Measurements from ENCODE around the gene ZNF462. TPM values are rescaled to one million over a fixed set of nuclear protein-coding genes. Genes with fewer than 3 reads are reported as not detected.

The ZNF462 gene
- total RNA-seq, 1 experiment from 2014 or later, result 121 TPM

DNA sequence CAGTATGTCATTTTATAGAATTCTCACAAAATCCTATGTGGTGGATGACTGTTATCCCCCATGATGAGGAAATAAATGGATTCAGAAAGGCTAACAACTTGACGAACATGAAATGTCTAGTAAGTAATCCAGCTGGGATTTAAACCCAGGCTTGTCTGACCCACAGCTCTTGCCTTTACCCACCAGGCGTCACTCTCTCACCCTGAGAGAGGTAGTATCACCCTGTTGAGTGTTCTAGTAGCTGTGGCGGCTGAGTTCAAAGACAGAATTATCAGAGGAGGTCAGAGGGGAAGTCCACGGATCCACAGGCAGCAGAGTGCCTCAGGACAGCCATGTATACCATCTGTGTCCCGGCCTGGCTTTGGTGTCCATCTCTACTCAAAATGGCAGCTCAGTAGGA is 113.8 kb downstream of the ZNF462 start:
- Mint-ChIP-seq H3K4me1 (peaks cover 7% of the 10 kb centered on the region), H3K4me3 (no peak overlapping the region), H3K27me3 (ENCODE audit: low read depth) (no peaks in the 10 kb centered on the region), H3K36me3 (peaks cover 85% of the 10 kb centered on the region), H3K9me3 (no peaks in the 10 kb centered on the region), H3K27ac (no peak overlapping the region)
- ChIA-PET CTCF (interaction anchor here (0.5 kb wide), 1 partner anchor 157 kb away, joined by 3 read pairs; no protein-coding TSS in a partner anchor), POLR2A (no interaction called here)
- DNase-seq (ENCODE audit: low spot score) (no peak), ATAC-seq (no peak)
- TF ChIP-seq, protein P1, sequence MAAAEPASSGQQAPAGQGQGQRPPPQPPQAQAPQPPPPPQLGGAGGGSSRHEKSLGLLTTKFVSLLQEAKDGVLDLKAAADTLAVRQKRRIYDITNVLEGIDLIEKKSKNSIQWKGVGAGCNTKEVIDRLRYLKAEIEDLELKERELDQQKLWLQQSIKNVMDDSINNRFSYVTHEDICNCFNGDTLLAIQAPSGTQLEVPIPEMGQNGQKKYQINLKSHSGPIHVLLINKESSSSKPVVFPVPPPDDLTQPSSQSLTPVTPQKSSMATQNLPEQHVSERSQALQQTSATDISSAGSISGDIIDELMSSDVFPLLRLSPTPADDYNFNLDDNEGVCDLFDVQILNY (CRISPR knock-in tag; IDR thresholded peaks at IDR 0.05), result no peak
- TF ChIP-seq ZNF232 (CRISPR knock-in tag; IDR thresholded peaks at IDR 0.05), result no peak
- TF ChIP-seq ATF6 (CRISPR knock-in tag; IDR thresholded peaks at IDR 0.05), result no peak
- TF ChIP-seq ZNF121 (CRISPR knock-in tag; IDR thresholded peaks at IDR 0.05), result no peak
- TF ChIP-seq E2F1 (CRISPR knock-in tag; IDR thresholded peaks at IDR 0.05), result no peak
- no peak for TF ChIP-seq RELA (CRISPR knock-in tag; IDR thresholded peaks at IDR 0.05; ENCODE audit: borderline replicate concordance)
- TF ChIP-seq TCF7 (CRISPR knock-in tag; IDR thresholded peaks at IDR 0.05; ENCODE audit: low read depth), result no peak
- TF ChIP-seq NR2C2 (CRISPR knock-in tag; IDR thresholded peaks at IDR 0.05), result no peak
- no peak for TF ChIP-seq FOXK1 (CRISPR knock-in tag; IDR thresholded peaks at IDR 0.05)
- no peak for TF ChIP-seq SOX15 (CRISPR knock-in tag; IDR thresholded peaks at IDR 0.05)
- no peak for TF ChIP-seq NR1H2 (CRISPR knock-in tag; IDR thresholded peaks at IDR 0.05)
- no peak for TF ChIP-seq RORB (CRISPR knock-in tag; IDR thresholded peaks at IDR 0.05)
- no peak for TF ChIP-seq CREB1 (CRISPR knock-in tag; IDR thresholded peaks at IDR 0.05)
- TF ChIP-seq, protein P2, sequence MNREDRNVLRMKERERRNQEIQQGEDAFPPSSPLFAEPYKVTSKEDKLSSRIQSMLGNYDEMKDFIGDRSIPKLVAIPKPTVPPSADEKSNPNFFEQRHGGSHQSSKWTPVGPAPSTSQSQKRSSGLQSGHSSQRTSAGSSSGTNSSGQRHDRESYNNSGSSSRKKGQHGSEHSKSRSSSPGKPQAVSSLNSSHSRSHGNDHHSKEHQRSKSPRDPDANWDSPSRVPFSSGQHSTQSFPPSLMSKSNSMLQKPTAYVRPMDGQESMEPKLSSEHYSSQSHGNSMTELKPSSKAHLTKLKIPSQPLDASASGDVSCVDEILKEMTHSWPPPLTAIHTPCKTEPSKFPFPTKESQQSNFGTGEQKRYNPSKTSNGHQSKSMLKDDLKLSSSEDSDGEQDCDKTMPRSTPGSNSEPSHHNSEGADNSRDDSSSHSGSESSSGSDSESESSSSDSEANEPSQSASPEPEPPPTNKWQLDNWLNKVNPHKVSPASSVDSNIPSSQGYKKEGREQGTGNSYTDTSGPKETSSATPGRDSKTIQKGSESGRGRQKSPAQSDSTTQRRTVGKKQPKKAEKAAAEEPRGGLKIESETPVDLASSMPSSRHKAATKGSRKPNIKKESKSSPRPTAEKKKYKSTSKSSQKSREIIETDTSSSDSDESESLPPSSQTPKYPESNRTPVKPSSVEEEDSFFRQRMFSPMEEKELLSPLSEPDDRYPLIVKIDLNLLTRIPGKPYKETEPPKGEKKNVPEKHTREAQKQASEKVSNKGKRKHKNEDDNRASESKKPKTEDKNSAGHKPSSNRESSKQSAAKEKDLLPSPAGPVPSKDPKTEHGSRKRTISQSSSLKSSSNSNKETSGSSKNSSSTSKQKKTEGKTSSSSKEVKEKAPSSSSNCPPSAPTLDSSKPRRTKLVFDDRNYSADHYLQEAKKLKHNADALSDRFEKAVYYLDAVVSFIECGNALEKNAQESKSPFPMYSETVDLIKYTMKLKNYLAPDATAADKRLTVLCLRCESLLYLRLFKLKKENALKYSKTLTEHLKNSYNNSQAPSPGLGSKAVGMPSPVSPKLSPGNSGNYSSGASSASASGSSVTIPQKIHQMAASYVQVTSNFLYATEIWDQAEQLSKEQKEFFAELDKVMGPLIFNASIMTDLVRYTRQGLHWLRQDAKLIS (CRISPR knock-in tag; IDR thresholded peaks at IDR 0.05; ENCODE audit: borderline replicate concordance), result no peak
- TF ChIP-seq TP53 (CRISPR knock-in tag; IDR thresholded peaks at IDR 0.05), result no peak

DNA sequence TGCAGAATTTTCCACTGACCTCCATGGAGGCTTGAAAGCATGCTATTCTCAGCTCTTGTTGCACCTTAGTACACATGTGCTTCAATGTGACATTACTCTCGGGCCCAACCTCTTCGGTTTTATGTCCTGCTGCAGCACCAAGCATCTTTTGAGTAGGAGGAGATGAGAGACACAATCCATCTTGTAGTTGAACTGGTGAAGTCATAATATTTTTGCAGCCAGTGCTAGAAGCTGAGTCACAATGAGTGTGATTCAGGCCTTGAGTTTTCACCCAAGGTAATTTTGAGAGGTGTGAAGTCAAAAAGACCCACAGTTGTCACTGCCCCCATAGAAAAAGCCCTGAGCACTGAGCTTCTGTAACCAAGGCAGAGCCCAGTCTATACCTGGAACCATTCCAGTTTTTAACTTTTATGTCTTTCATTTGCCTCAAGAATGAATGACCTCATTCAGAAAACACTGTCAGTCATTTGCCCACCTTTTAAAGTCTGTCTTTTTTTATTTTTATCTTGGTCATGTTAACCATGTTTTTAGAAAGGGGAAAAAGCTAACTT is 117.7 kb downstream of the ZNF462 start:
- peaks cover 80% of the 10 kb centered on the region for H3K36me3 Mint-ChIP-seq
- no peak for ATAC-seq
- no peaks in the 10 kb centered on the region for H3K4me1 Mint-ChIP-seq
- ChIA-PET POLR2A (no interaction called here), CTCF (no interaction called here)
- no peaks in the 10 kb centered on the region for H3K9me3 Mint-ChIP-seq
- H3K4me3 Mint-ChIP-seq, result no peak overlapping the region
- no peak for DNase-seq (ENCODE audit: low spot score)
- peak overlapping the region; percentile 22; the same call in 1 of the 2 replicates for H3K27ac Mint-ChIP-seq
- no peaks in the 10 kb centered on the region for H3K27me3 Mint-ChIP-seq (ENCODE audit: low read depth)
- TF ChIP-seq, protein P3, sequence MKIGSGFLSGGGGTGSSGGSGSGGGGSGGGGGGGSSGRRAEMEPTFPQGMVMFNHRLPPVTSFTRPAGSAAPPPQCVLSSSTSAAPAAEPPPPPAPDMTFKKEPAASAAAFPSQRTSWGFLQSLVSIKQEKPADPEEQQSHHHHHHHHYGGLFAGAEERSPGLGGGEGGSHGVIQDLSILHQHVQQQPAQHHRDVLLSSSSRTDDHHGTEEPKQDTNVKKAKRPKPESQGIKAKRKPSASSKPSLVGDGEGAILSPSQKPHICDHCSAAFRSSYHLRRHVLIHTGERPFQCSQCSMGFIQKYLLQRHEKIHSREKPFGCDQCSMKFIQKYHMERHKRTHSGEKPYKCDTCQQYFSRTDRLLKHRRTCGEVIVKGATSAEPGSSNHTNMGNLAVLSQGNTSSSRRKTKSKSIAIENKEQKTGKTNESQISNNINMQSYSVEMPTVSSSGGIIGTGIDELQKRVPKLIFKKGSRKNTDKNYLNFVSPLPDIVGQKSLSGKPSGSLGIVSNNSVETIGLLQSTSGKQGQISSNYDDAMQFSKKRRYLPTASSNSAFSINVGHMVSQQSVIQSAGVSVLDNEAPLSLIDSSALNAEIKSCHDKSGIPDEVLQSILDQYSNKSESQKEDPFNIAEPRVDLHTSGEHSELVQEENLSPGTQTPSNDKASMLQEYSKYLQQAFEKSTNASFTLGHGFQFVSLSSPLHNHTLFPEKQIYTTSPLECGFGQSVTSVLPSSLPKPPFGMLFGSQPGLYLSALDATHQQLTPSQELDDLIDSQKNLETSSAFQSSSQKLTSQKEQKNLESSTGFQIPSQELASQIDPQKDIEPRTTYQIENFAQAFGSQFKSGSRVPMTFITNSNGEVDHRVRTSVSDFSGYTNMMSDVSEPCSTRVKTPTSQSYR (CRISPR knock-in tag; IDR thresholded peaks at IDR 0.05), result no peak
- TF ChIP-seq NR2C2 (CRISPR knock-in tag; IDR thresholded peaks at IDR 0.05) (no peak), CTCF (IDR thresholded peaks at IDR 0.05) (no peak), JUN (CRISPR knock-in tag; IDR thresholded peaks at IDR 0.05) (no peak), GRHL2 (CRISPR knock-in tag; IDR thresholded peaks at IDR 0.05; ENCODE audit: insufficient replicate concordance, severe bottlenecking) (no peak), ZBTB43 (CRISPR knock-in tag; IDR thresholded peaks at IDR 0.05) (no peak), ZNF317 (CRISPR knock-in tag; IDR thresholded peaks at IDR 0.05; ENCODE audit: borderline replicate concordance, low read depth) (no peak), TEAD4 (CRISPR knock-in tag; IDR thresholded peaks at IDR 0.05) (no peak)
